GM18508 (cell line): ENCODE data around the gene TTC21A.

Experiments used
- ATAC-seq: cut with Tn5 transposase; IDR thresholded peaks from one replicate; pipeline ENCODE4 v1.9.1; 2021; ENCODE audit warnings: moderate number of reproducible peaks; ENCODE audit not compliant: insufficient read depth, unreplicated experiment

TTC21A gene

DNA sequence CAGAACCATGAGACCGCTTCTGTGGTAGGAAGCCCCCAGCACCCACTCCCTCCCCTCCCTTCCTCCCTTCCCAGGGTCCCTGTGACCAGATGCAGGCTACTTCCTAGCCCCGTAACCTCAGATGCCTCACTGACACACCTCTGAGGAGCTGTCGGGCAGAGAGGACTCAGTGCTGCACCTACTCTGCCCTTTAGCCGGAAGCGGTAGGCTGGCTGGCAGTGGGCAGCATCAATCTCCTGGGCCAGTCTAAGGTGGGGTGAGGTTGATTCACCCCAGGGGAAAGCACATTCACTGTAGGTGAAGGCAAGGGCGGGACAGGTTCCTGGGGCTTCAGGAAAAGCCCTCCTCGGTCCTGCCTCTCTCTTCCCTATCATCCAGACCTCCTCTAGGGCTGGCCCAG lies 26.8 kb downstream of the TTC21A start:
- ATAC-seq = no peak

DNA sequence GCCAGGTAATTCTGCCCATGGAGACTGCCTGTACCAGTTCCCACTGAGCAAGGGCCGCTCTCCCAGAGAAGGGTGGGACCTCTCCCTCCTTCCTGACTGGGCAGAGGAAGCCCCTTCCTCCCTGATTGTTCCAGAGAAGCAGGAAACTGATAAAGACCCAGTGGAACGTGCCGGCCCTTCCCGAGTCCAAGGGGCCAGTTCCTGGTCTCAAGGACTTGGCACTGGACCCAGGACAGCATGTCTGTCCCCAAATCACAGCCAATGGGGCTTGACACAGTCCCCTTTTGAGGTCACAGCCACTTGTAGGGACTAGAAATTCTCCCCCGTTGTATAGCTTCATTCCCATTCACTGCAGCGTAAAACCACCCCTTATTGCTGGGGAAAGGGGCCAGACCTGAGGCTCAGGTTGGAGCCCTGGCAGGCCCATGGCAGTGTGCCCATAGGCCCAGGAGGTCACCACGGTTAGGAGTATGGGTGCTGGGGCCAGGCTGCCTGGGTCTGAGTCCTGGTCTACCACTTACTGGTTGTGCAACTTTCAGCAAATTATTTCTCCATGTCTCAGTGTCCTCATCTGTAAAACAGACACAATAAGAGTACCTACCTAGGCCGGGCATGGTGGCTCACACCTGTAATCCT lies 27.8 kb downstream of the TTC21A start:
- ATAC-seq = no peak

DNA sequence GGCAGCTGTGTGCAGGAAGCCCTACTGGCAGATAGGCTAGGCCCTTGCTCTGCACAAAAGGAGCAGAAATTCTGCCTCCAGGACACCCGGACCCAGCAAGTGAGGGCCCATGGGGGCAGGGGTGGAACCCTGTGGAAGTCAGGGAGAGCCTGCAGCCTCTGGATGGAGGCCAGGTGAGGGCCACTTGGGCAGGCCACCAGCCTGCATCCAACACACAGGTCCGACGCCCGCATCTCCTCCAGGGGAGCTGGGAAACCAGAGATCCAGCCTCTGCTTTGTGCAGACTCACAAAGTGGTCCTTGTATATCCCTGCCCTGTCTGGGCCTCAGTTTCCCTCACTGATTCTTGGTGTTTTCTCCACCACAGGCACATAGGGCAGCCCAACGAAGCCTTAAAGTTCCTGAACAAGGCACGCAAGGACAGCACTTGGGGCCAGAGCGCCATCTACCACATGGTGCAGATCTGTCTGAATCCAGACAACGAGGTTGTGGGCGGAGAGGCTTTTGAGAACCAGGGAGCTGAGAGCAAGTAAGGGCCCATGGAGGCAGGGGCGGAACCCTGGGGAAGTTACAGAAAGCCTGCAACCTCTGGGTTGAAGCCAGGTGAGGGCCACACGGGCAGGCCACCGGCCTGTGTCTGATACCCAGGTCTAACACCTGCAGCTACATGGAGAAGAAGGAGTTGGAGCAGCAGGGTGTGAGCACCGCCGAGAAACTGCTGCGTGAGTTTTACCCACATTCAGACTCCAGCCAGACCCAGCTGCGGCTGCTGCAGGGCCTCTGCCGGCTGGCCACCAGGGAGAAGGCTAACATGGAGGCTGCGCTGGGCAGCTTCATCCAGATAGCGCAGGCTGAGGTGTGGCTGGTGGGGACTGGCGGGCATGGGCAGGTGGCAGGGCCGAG lies 29.3 kb downstream of the TTC21A start:
- no peak for ATAC-seq

DNA sequence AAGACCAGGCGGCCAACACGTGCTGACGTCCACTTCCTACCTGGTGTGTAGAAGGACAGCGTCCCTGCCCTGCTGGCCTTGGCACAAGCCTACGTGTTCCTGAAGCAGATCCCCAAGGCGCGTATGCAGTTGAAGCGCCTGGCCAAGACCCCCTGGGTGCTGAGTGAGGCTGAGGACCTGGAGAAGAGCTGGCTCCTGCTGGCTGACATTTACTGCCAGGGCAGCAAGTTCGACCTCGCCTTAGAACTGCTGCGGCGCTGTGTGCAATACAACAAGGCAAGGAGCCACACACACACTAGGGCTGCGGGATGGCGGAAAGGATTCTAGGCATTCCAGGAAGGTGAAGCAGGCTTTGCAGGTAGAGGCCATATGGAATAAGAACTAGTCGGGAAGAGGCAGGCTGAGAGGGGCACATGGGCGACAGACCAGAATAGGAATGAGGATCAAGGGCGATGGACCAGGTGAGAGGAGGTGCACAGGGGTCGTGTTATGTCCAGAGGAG lies 30.0 kb downstream of the TTC21A start:
- ATAC-seq = no peak

DNA sequence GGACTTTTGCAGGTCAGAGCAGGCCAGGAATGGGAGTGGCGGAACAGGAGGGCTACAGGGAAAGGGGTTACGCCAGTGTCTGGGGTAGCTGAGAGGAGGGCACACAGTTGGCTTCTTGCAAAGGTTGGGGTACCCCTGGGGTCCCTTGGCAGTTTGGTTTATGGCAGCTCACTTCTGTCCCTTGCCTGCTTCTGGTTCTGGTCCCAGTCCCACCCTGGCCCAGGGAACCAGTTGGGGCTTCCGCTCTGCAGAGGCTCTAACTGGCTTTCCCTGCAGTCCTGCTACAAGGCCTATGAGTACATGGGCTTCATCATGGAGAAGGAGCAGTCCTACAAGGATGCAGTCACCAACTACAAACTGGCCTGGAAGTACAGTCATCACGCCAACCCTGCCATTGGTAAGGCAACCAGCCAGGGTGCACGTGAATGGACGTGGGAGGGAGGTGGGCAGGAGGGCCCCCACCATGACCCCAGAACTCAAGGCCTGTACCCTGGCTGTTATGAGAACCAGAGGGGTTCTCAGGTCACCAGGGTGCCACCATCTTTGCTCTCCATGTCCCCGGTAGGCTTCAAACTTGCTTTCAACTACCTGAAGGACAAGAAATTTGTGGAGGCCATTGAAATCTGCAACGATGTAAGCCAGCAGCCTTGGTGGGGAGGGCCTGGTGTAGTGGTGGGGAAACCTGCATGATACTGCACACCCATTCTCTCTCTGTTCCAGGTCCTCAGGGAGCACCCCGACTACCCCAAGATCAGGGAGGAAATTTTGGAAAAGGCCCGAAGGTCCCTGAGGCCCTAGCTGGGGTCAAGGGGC lies 30.7 kb downstream of the TTC21A start:
- ATAC-seq = no peak

DNA sequence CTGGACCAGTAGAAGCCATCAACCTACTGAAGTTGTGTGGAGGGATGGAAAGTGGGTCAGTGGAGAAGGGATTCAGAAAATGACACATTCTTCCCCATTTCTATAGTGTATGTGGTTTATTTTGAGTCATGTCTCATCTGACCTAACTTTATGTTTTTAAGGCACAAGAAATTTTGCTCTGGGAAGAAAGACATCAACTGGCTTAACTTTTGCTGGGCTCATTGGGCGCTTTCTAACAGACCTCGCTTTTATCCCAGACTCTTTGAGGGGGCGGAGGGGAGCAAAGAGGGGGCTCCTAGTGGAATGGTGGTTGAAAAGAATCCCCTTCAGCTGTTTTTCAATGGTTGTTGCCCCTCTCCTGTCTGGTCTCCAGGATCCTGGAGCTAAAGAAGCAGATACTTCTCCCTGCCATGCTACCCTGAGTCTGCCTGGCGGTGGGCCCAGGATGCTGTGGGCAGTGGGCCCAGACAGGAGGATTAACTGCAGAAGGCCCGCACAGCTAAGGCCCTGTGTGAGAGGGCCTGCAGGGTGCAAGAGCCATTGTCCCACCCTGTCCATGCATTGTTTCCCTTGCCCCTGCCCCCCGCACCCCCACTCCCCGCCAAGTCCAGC lies 31.4 kb downstream of the TTC21A start:
- no peak for ATAC-seq

DNA sequence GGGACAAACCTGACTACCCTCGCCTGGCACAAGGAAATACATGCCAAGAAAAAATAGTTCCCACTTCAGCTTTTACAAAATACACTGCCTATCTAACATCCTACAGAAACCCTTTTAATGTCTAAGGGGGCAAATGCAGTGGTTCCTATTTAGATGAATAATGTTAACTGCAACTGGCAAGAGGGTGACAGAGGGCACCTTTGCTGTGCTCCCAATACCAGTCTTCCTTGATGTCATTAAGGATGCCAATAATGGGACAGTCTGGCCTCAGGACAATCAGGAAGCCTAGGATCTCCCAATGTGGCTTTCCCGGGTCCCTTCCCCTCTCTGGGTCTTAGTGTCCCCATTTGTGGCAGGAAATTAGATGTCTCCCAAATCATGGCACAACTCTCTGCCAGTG lies 32.0 kb downstream of the TTC21A start:
- no peak for ATAC-seq

DNA sequence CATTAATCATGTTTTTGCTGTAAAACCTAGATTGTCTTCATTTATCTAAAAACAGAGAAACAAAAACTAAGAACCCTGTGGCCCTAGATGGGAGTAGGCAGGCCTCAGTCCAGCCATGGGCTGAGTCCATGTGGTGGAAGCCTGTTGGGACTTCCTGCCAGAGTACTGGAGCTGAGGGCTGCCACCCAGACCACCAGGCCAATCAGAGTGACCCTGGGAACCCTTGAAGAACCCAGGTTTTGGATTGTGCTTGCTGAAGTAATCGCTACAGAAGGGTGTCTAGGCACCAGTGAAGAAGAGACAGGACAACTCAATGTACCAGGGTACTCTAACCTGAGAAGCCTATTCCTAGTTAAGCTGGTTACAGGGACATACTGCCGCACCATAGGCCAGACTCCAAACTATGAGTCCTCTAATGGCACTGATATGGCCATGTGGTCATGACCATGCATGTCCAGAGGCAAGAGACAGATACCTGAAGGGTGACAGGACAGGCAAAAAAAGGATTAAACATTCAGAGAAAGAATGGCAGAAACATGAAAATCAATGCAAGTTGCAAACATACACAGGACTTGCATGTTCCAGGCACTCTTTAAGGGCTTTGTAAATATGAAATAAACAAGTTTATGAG lies 33.0 kb downstream of the TTC21A start:
- ATAC-seq = no peak

DNA sequence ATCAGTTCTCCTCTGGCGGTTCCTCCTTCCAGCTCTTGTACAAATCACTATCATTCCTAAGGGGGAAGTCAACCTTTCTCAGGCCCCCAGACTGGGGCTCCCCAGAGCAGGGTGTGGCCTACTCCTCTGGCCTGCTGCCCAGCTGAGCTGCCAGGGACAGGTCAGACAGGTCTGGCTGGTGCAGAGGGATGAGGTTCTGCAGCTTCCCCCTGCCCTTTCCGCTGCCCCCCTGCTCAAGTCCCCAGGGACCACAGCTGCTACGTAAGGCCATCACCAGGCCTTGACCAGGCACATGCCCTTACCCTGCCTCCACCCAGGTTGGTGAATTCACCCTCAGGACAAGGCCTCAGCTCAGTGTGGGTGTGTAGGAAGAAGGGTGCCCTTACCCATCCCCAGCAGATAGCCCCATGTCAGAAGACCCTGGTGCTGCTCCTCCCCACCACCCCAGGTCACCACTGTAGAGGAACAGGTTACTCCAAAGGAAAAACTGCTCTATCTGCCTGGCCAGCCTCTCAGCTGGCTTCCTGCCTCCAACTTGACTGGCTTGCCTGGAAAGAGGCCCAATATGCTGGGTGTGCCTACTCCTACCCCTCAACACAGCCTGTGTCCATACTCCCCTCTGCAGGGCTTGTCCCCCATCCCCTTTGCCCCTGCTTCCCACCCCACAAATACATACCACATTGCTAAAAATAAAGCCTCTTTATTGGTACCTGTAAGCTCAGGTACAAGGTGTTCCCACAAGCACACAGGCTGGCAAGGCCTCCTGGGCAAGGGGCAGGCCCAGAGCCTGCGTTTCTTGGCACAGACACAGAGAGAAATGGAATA lies 33.9 kb downstream of the TTC21A start:
- ATAC-seq = no peak

DNA sequence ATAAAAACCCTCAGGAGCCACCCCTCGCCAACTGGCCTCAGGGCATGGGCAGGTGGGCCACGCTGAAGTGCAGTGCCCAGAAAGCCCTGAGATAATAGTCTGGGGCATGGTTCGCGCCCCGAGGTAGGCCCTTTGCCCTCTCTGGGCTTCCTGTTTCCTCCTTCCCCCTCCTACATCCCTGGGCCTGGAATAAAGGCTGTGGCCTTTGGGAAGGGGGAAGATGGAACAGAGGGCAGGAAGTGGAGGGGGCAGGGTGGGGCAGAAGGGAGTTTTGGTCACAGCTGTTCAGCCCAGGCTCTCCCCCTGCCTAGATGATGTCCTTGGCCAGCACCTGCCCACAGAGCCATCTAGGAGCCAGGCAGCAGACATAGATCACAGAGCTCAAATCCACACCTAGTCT lies 34.6 kb downstream of the TTC21A start:
- no peak for ATAC-seq

DNA sequence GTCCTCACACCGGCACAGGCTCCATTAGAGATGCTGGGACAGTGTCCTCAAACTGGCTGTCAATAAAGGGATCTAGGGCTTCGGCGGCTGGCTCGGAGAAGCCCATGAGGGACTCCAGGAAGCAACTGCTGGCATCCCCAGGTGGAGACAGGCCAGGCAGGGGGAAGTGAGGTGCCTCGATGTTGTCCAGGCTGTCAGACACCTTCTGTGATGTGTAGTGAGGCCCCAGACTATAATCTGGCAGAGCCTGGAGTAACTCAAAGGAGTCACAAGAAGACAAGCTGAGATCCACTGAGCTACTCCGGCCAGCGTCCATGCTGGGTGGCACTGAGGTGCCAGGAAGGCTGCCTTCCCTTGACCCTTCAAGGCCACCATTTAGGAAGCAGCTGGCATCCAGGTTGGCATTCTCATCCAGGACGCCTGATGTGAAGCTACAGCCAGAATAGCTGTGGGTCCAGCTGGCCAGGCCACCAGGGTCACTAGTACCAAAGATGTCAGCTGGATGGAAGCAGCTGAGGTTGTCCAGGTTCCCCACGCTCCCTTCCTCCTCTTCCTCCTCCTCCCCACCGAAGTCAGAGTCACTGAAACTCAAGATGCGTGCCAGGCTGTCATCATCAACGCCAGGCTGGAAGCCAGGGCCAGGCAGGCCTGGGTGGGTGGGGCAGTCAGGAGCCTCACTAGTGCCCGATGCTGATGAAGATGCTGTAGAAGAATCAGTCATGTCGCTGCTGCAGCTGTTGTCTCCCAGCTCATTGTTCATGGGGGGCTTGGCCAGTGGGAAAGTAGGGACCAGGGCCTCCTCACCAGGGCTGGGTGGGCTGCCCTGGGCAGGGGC lies 35.8 kb downstream of the TTC21A start:
- no peak for ATAC-seq

DNA sequence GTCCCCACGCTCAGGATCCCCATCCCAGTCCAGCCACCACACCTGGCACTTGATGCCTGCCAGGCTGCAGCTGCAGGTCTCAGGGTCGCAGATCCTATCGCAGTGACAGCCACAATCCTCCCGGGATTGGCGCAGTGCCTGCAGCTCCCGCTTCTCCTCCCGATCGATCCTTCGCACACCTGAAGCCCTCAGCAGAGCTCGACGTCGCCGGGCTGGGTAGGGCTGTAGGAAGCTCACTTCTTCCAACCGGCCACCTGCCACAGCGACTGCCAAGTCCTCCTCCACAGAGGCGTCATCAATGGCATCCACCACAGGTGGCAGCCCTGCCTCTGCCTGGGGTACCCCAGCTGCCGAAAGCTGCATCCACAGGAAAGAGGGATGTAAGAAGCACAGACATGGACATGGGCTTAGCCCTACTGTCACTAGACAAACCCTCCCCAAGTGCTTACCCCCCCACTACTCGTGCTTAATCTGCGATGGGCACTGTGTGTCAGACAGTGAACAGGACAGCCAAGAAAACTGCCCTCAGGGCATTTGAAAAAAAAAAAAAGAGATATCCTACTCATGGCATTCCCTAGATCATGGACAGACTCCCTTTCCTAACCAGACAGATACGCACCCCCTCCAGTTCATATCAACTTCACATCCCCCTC lies 36.7 kb downstream of the TTC21A start:
- ATAC-seq = no peak

DNA sequence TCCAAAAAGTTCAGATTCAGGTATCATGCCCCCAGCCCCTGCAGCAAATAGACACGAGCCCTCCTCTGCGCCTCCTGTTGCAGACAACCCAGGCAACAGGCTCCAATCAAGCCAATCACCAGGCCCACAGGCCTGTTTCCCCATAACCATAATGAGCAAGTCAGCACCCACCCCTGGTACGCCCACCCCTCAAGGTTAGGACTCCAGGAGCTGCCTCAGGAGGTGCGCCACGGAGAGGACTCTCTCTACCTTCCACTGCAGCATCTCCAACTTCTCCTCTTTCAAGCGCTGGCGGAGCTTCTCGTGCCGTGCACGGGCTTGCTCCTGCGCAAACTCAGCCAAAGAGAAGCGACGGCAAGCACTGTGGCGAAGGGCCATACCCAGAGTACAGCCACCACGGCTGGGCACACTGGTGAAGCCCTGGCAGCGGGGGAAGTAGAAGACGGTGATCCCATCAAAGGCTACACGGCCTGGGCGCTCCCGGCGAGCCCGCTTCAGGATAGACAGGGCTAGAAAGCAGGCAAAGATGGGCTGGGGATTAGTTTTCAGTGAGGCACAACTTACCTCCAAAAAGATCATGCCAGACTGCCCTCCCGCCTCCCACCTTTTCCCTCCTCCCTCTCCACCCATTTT lies 37.4 kb downstream of the TTC21A start:
- no peak for ATAC-seq

DNA sequence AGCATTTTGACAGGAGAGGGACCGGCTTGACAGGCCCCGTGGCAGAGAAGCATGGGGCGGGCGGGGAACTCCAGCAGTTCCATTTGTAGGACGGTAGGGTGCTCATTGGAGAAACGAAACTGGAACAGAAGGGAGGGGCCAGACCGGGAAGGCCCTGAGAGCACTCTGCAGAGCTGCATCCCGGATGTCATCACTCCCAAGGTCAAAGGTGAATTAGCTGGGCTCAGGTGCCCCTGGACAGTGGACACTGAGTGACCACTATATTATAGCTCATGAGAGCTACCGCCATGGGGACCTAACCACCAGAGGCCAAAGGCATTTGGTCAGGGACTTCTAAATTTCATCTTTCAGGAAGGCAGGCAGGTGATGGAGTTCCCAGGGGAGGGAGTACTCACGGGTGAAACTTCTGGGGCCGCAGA lies 38.6 kb downstream of the TTC21A start:
- no peak for ATAC-seq

DNA sequence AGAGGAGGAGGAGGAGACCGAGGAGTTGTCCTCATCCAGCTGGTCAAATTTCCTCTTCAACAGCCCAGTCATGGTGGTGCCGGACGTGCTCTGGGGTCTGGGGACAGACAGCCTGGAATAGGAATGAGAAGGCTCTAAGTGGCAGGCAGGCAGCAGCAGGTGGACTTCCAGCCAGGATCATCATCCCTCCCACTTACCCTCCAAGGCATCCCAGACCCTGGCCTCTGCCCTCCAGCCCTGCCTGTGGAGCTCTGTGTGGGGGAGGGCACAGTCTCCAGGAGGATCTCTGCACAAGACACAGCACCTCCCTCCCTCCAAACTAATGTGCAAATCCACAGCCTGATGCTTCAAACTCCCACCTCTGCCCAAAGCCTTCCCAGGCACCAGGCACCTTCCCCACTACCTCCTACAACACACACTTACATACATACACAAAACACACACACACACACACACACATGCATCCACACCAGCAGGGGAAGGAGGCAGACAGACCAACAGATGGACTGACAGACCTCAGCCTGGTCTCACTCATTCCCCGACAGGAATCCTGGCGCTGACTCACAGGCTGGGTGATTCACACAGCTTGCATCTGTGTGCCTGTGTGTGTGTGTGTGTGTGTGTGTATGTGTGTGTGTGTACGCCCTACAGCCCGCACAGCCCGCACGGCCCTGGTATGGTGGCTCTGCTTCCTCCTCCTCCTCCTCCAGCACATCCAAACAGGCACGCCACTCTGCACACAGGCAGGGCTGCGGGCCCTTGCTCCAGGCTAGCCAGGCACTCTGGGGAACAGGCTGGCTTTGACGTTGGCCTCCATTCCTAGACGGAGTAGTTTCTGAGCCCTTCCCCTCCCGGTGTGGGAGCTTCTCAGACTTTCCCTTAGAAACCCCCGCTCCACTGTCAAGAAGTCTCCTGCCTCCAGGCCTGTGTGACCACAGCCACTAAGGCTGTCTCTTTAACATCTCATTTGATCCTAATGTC lies 39.4 kb downstream of the TTC21A start:
- no peak for ATAC-seq
